ENCODE measurements around the gene SMIM30. TPM values are rescaled to one million over a fixed set of nuclear protein-coding genes. Genes with fewer than 3 reads are reported as not detected.

SMIM30 gene
- total and polyA plus RNA-seq, 4 donors, result 9.7 to 32.9 (median 19.8) TPM

GRCh38 chr7:113087071-113087998 lies 31.0 kb downstream of the SMIM30 start:
- peaks cover 0 to 4% (median 0%) of the 10 kb centered on the region in 4 donors for H3K4me1 ChIP-seq (ENCODE audit: control insufficient read depth in 4 of 4, insufficient read depth in 4 of 4, low read length in 3 of 4)
- no peaks in the 10 kb centered on the region for H3K9me3 ChIP-seq (ENCODE audit: control insufficient read depth in 4 of 4, low read length in 3 of 4)
- DNase-seq (ENCODE audit: low spot score), result no peak
- H3K4me3 ChIP-seq (ENCODE audit: low read depth in 1 of 3, low read length in 3 of 3), result no peak overlapping the region
- no peaks in the 10 kb centered on the region for H3K36me3 ChIP-seq (ENCODE audit: control insufficient read depth in 4 of 4, insufficient read depth in 3 of 4, low read depth in 1 of 4, low read length in 3 of 4)
- peaks cover 0 to 13% (median 0%) of the 10 kb centered on the region in 4 donors for H3K27me3 ChIP-seq (ENCODE audit: control insufficient read depth in 4 of 4, insufficient read depth in 4 of 4, low read length in 3 of 4)
- 57% methylated on average over 15 of the region's 15 CpGs for whole genome bisulfite sequencing
- H3K9ac ChIP-seq (ENCODE audit: low read depth in 1 of 2, low read length in 2 of 2), result no peak overlapping the region
- no peak overlapping the region for H3K27ac ChIP-seq (ENCODE audit: low read depth in 1 of 2, low read length in 2 of 2)
- no peak for TF ChIP-seq JUND (IDR thresholded peaks at IDR 0.05)
- TF ChIP-seq FOXA2 (IDR thresholded peaks at IDR 0.05), result no peak
- TF ChIP-seq EGR1 (IDR thresholded peaks at IDR 0.05; ENCODE audit: low read depth in 2 of 2), result no peak
- no peak for TF ChIP-seq RAD21 (IDR thresholded peaks at IDR 0.05)
- TF ChIP-seq ATF3 (IDR thresholded peaks at IDR 0.05), result no peak
- no peak for TF ChIP-seq SP1 (IDR thresholded peaks at IDR 0.05)
- TF ChIP-seq, protein P1, sequence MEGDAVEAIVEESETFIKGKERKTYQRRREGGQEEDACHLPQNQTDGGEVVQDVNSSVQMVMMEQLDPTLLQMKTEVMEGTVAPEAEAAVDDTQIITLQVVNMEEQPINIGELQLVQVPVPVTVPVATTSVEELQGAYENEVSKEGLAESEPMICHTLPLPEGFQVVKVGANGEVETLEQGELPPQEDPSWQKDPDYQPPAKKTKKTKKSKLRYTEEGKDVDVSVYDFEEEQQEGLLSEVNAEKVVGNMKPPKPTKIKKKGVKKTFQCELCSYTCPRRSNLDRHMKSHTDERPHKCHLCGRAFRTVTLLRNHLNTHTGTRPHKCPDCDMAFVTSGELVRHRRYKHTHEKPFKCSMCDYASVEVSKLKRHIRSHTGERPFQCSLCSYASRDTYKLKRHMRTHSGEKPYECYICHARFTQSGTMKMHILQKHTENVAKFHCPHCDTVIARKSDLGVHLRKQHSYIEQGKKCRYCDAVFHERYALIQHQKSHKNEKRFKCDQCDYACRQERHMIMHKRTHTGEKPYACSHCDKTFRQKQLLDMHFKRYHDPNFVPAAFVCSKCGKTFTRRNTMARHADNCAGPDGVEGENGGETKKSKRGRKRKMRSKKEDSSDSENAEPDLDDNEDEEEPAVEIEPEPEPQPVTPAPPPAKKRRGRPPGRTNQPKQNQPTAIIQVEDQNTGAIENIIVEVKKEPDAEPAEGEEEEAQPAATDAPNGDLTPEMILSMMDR (IDR thresholded peaks at IDR 0.05; ENCODE audit: low read depth, low read length, missing input control), result no peak
- TF ChIP-seq NR2F2 (IDR thresholded peaks at IDR 0.05), result no peak
- no peak for TF ChIP-seq HNF4A (conservative IDR thresholded peaks at IDR 0.05)

GRCh38 chr7:113086431-113086888 lies 31.9 kb downstream of the SMIM30 start, which contains the start of gene GPR85:
Gene GPR85 (minus strand): TSS chr7:113086827. CDS start chr7:113084721, 2,106 bp downstream.
- H3K4me1 ChIP-seq (ENCODE audit: control insufficient read depth in 4 of 4, insufficient read depth in 4 of 4, low read length in 3 of 4), result peaks cover 0 to 4% (median 0%) of the 10 kb centered on the region in 4 donors
- TF ChIP-seq RXRA (IDR thresholded peaks at IDR 0.05), result no peak
- TF ChIP-seq NR2F2 (IDR thresholded peaks at IDR 0.05), result no peak
- TF ChIP-seq FOXA1 (IDR thresholded peaks at IDR 0.05), result no peak
- TF ChIP-seq ATF3 (IDR thresholded peaks at IDR 0.05), result no peak
- no peak for TF ChIP-seq SP1 (IDR thresholded peaks at IDR 0.05)
- H3K36me3 ChIP-seq (ENCODE audit: control insufficient read depth in 4 of 4, insufficient read depth in 3 of 4, low read depth in 1 of 4, low read length in 3 of 4), result no peaks in the 10 kb centered on the region
- H3K9me3 ChIP-seq (ENCODE audit: control insufficient read depth in 4 of 4, low read length in 3 of 4), result no peaks in the 10 kb centered on the region
- no peak within 1 kb of the TSS for H3K9ac ChIP-seq (ENCODE audit: low read depth in 1 of 2, low read length in 2 of 2)
- H3K4me3 ChIP-seq (ENCODE audit: low read depth in 1 of 3, low read length in 3 of 3), result peak within 1 kb of the TSS in 1 of 3 donors; percentile 42
- WGBS, result 2% methylated on average over 29 of the region's 29 CpGs
- H3K27ac ChIP-seq (ENCODE audit: low read depth in 1 of 2, low read length in 2 of 2), result no peak within 1 kb of the TSS
- peaks cover 0 to 13% (median 0%) of the 10 kb centered on the region in 4 donors for H3K27me3 ChIP-seq (ENCODE audit: control insufficient read depth in 4 of 4, insufficient read depth in 4 of 4, low read length in 3 of 4)
- no peak for DNase-seq (ENCODE audit: low spot score)

GRCh38 chr7:113085781-113086390 lies 32.5 kb downstream of the SMIM30 start:
- Histone ChIP-seq H3K9me3 (ENCODE audit: control insufficient read depth in 4 of 4, low read length in 3 of 4) (no peaks in the 10 kb centered on the region), H3K9ac (ENCODE audit: low read depth in 1 of 2, low read length in 2 of 2) (no peak overlapping the region), H3K4me3 (ENCODE audit: low read depth in 1 of 3, low read length in 3 of 3) (no peak overlapping the region), H3K27me3 (ENCODE audit: control insufficient read depth in 4 of 4, insufficient read depth in 4 of 4, low read length in 3 of 4) (peaks cover 0 to 13% (median 0%) of the 10 kb centered on the region in 4 donors), H3K4me1 (ENCODE audit: control insufficient read depth in 4 of 4, insufficient read depth in 4 of 4, low read length in 3 of 4) (peaks cover 0 to 4% (median 0%) of the 10 kb centered on the region in 4 donors), H3K27ac (ENCODE audit: low read depth in 1 of 2, low read length in 2 of 2) (no peak overlapping the region), H3K36me3 (ENCODE audit: control insufficient read depth in 4 of 4, insufficient read depth in 3 of 4, low read depth in 1 of 4, low read length in 3 of 4) (no peaks in the 10 kb centered on the region)
- WGBS, result 40% methylated on average over 16 of the region's 16 CpGs
- DNase-seq (ENCODE audit: low spot score), result no peak
- TF ChIP-seq, protein P1 (IDR thresholded peaks at IDR 0.05; ENCODE audit: low read depth, low read length, missing input control), result no peak
- TF ChIP-seq RAD21 (IDR thresholded peaks at IDR 0.05) (no peak), SP1 (IDR thresholded peaks at IDR 0.05) (no peak), HNF4A (conservative IDR thresholded peaks at IDR 0.05) (no peak), HNF4G (IDR thresholded peaks at IDR 0.05) (no peak)
- TF ChIP-seq, protein P2, sequence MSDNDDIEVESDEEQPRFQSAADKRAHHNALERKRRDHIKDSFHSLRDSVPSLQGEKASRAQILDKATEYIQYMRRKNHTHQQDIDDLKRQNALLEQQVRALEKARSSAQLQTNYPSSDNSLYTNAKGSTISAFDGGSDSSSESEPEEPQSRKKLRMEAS (IDR thresholded peaks at IDR 0.05), result no peak
- TF ChIP-seq, protein P3, sequence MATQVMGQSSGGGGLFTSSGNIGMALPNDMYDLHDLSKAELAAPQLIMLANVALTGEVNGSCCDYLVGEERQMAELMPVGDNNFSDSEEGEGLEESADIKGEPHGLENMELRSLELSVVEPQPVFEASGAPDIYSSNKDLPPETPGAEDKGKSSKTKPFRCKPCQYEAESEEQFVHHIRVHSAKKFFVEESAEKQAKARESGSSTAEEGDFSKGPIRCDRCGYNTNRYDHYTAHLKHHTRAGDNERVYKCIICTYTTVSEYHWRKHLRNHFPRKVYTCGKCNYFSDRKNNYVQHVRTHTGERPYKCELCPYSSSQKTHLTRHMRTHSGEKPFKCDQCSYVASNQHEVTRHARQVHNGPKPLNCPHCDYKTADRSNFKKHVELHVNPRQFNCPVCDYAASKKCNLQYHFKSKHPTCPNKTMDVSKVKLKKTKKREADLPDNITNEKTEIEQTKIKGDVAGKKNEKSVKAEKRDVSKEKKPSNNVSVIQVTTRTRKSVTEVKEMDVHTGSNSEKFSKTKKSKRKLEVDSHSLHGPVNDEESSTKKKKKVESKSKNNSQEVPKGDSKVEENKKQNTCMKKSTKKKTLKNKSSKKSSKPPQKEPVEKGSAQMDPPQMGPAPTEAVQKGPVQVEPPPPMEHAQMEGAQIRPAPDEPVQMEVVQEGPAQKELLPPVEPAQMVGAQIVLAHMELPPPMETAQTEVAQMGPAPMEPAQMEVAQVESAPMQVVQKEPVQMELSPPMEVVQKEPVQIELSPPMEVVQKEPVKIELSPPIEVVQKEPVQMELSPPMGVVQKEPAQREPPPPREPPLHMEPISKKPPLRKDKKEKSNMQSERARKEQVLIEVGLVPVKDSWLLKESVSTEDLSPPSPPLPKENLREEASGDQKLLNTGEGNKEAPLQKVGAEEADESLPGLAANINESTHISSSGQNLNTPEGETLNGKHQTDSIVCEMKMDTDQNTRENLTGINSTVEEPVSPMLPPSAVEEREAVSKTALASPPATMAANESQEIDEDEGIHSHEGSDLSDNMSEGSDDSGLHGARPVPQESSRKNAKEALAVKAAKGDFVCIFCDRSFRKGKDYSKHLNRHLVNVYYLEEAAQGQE (IDR thresholded peaks at IDR 0.05), result no peak
